ENCODE results near the gene EXOSC7. TPM values are rescaled to one million over a fixed set of nuclear protein-coding genes. Genes with fewer than 3 reads are reported as not detected.

EXOSC7 gene
- total RNA-seq, 1 experiment from 2014 or later, result 70.9 TPM

- no peak overlapping the region for H3K4me3 ChIP-seq (ENCODE audit: low read depth, low read length)
- ChIA-PET POLR2A (no interaction called here), CTCF (no interaction called here)
- H3K4me1 Mint-ChIP-seq (ENCODE audit: low read depth, unreplicated experiment), result peaks cover 6% of the 10 kb centered on the region
- H3K4me3 Mint-ChIP-seq (ENCODE audit: unreplicated experiment), result no peak overlapping the region
- no peaks in the 10 kb centered on the region for H3K4me1 ChIP-seq
- H3K36me3 Mint-ChIP-seq (ENCODE audit: insufficient read depth, unreplicated experiment), result no peaks in the 10 kb centered on the region
- no TSS peak for BruUV-seq (replicated peaks)
- TF ChIP-seq CTCF (IDR thresholded peaks at IDR 0.05; ENCODE audit: insufficient read depth in 1 of 2, low read depth in 1 of 2, low read length in 1 of 2, severe bottlenecking in 1 of 2, unreplicated experiment in 1 of 2), result no peak
- no peaks in the 10 kb centered on the region for H3K27me3 ChIP-seq (replicated peaks; ENCODE audit: control insufficient read depth, insufficient read depth, low read length)
- no peak overlapping the region for H3K27ac Mint-ChIP-seq (ENCODE audit: unreplicated experiment)
- H3K9me3 ChIP-seq, result no peaks in the 10 kb centered on the region
- no peaks in the 10 kb centered on the region for H3K36me3 ChIP-seq (ENCODE audit: control insufficient read depth, insufficient read depth, low read length)
- H3K27me3 Mint-ChIP-seq (ENCODE audit: insufficient read depth, unreplicated experiment), result no peaks in the 10 kb centered on the region
- no peak for DNase-seq
- intact Hi-C loops (cut with micrococcal nuclease; ENCODE audit: unreplicated experiment), result no loop called here
- H3K9me3 Mint-ChIP-seq (ENCODE audit: unreplicated experiment), result no peaks in the 10 kb centered on the region
These were observed 48.7 kb downstream of the EXOSC7 start for GRCh38 chr3:45024542-45025255.

- ChIA-PET CTCF (interaction anchor here (0.6 kb wide), 1 partner anchor 609 kb away, joined by 6 read pairs; no protein-coding TSS in a partner anchor), POLR2A (no interaction called here)
- intact Hi-C loops (cut with micrococcal nuclease; ENCODE audit: unreplicated experiment), result no loop called here
These were observed 50.0 kb downstream of the EXOSC7 start, which contains the start of gene CLEC3B for GRCh38 chr3:45026038-45026437. Gene CLEC3B, plus strand, starts transcription at chr3:45026303. Its CDS starts 60 bp downstream, at chr3:45026363.

GRCh38 chr3:45026957-45027356 is 50.9 kb downstream of the EXOSC7 start:
- H3K4me3 ChIP-seq (ENCODE audit: low read depth, low read length), result no peak overlapping the region
- no TSS peak for BruUV-seq (replicated peaks)
- ChIA-PET POLR2A (no interaction called here), CTCF (no interaction called here)
- H3K4me1 ChIP-seq, result no peaks in the 10 kb centered on the region
- no peaks in the 10 kb centered on the region for H3K36me3 Mint-ChIP-seq (ENCODE audit: insufficient read depth, unreplicated experiment)
- no peak overlapping the region for H3K4me3 Mint-ChIP-seq (ENCODE audit: unreplicated experiment)
- no peaks in the 10 kb centered on the region for H3K9me3 Mint-ChIP-seq (ENCODE audit: unreplicated experiment)
- H3K27me3 ChIP-seq (replicated peaks; ENCODE audit: control insufficient read depth, insufficient read depth, low read length), result no peaks in the 10 kb centered on the region
- peak overlapping the region; percentile 59 for H3K27ac Mint-ChIP-seq (ENCODE audit: unreplicated experiment)
- H3K4me1 Mint-ChIP-seq (ENCODE audit: low read depth, unreplicated experiment), result no peaks in the 10 kb centered on the region
- no peak for DNase-seq
- TF ChIP-seq CTCF (IDR thresholded peaks at IDR 0.05; ENCODE audit: insufficient read depth in 1 of 2, low read depth in 1 of 2, low read length in 1 of 2, severe bottlenecking in 1 of 2, unreplicated experiment in 1 of 2), result no peak
- intact Hi-C loops (cut with micrococcal nuclease; ENCODE audit: unreplicated experiment), result no loop called here
- no peaks in the 10 kb centered on the region for H3K27me3 Mint-ChIP-seq (ENCODE audit: insufficient read depth, unreplicated experiment)
- no peaks in the 10 kb centered on the region for H3K36me3 ChIP-seq (ENCODE audit: control insufficient read depth, insufficient read depth, low read length)
- no peaks in the 10 kb centered on the region for H3K9me3 ChIP-seq

More at GRCh38 chr3:45026038-45026437, 50.0 kb downstream of the EXOSC7 start, which contains the start of gene CLEC3B:
- H3K27me3 Mint-ChIP-seq (ENCODE audit: insufficient read depth, unreplicated experiment), result no peaks in the 10 kb centered on the region
- Histone ChIP-seq H3K4me1 (no peaks in the 10 kb centered on the region), H3K9me3 (no peaks in the 10 kb centered on the region), H3K4me3 (ENCODE audit: low read depth, low read length) (no peak within 1 kb of the TSS), H3K27me3 (replicated peaks; ENCODE audit: control insufficient read depth, insufficient read depth, low read length) (no peaks in the 10 kb centered on the region), H3K36me3 (ENCODE audit: control insufficient read depth, insufficient read depth, low read length) (no peaks in the 10 kb centered on the region)
- H3K4me1 Mint-ChIP-seq (ENCODE audit: low read depth, unreplicated experiment), result peaks cover 4% of the 10 kb centered on the region
- no peak for DNase-seq
- no peak for TF ChIP-seq CTCF (IDR thresholded peaks at IDR 0.05; ENCODE audit: insufficient read depth in 1 of 2, low read depth in 1 of 2, low read length in 1 of 2, severe bottlenecking in 1 of 2, unreplicated experiment in 1 of 2)
- no peaks in the 10 kb centered on the region for H3K9me3 Mint-ChIP-seq (ENCODE audit: unreplicated experiment)
- no TSS peak for BruUV-seq (replicated peaks)
- no peak within 1 kb of the TSS for H3K4me3 Mint-ChIP-seq (ENCODE audit: unreplicated experiment)
- no peaks in the 10 kb centered on the region for H3K36me3 Mint-ChIP-seq (ENCODE audit: insufficient read depth, unreplicated experiment)
- H3K27ac Mint-ChIP-seq (ENCODE audit: unreplicated experiment), result peak within 1 kb of the TSS; percentile 59

Data from Caco-2 (cell line).